ES-I3 (cell line): ENCODE data around the gene SPTLC2.
A peak's percentile ranks its signal among the peaks of the same experiment; 100 is the strongest.
"Not testable (repeated sequence)": the region's sequence is repeated elsewhere in the genome, so short reads cannot be mapped to it uniquely, and the experiment has no call there.

Experiments
- H3K36me3 ChIP-seq: 2 replicates; pipeline ENCODE4 v1.6.1; 2013; ENCODE audit warnings: mild to moderate bottlenecking, low read length, control low read depth, moderate library complexity; ENCODE audit not compliant: insufficient read depth
- H3K4me1 ChIP-seq: 2 replicates; pipeline ENCODE4 v1.6.1; 2013; ENCODE audit warnings: mild to moderate bottlenecking, control low read depth, low read length; ENCODE audit not compliant: insufficient read depth
- H3K9ac ChIP-seq: 2 replicates; pipeline ENCODE4 v1.6.1; 2013; ENCODE audit warnings: low read depth, mild to moderate bottlenecking, low read length, moderate library complexity
- H3K9me3 ChIP-seq: 2 replicates; pipeline ENCODE4 v1.6.1; 2013; ENCODE audit warnings: mild to moderate bottlenecking, low read length, moderate library complexity; ENCODE audit not compliant: control insufficient read depth, insufficient read depth

Gene SPTLC2

GRCh38 chr14:77616454-77617229 is at the start of gene SPTLC2:
TSS of gene SPTLC2 (minus strand) at chr14:77616637. CDS start at chr14:77616579, 58 bp downstream.
- Histone ChIP-seq H3K9me3 (no peaks in the 10 kb centered on the region), H3K9ac (peak within 1 kb of the TSS; percentile 95), H3K36me3 (no peaks in the 10 kb centered on the region), H3K4me1 (peaks cover 16% of the 10 kb centered on the region)

GRCh38 chr14:77663293-77663692 is 46.9 kb upstream of the SPTLC2 start:
- Histone ChIP-seq H3K9me3 (no peaks in the 10 kb centered on the region), H3K4me1 (peaks cover 35% of the 10 kb centered on the region), H3K9ac (no peak overlapping the region), H3K36me3 (no peaks in the 10 kb centered on the region)

GRCh38 chr14:77661562-77661961 is 45.1 kb upstream of the SPTLC2 start:
- peaks cover 38% of the 10 kb centered on the region for H3K4me1 ChIP-seq
- H3K9me3 ChIP-seq, H3K36me3 ChIP-seq, H3K9ac ChIP-seq: not testable (repeated sequence)

- Histone ChIP-seq H3K9ac (peak overlapping the region; percentile 25; the same call in 1 of the 2 replicates), H3K36me3 (no peaks in the 10 kb centered on the region), H3K9me3 (no peaks in the 10 kb centered on the region), H3K4me1 (peaks cover 38% of the 10 kb centered on the region)
These were observed 44.3 kb upstream of the SPTLC2 start for GRCh38 chr14:77660754-77661153.

GRCh38 chr14:77659831-77660230 is 43.4 kb upstream of the SPTLC2 start:
- Histone ChIP-seq H3K4me1 (peaks cover 43% of the 10 kb centered on the region), H3K9me3 (no peaks in the 10 kb centered on the region), H3K36me3 (no peaks in the 10 kb centered on the region), H3K9ac (no peak overlapping the region)

- Histone ChIP-seq H3K36me3 (no peaks in the 10 kb centered on the region), H3K4me1 (peaks cover 23% of the 10 kb centered on the region), H3K9me3 (no peaks in the 10 kb centered on the region), H3K9ac (no peak overlapping the region; the same call in 1 of the 2 replicates)
These were observed 40.8 kb upstream of the SPTLC2 start for GRCh38 chr14:77657280-77657679.

- Histone ChIP-seq H3K9me3 (no peaks in the 10 kb centered on the region), H3K9ac (no peak overlapping the region), H3K4me1 (peaks cover 14% of the 10 kb centered on the region), H3K36me3 (no peaks in the 10 kb centered on the region)
These were observed 37.6 kb upstream of the SPTLC2 start for GRCh38 chr14:77654001-77654441.

GRCh38 chr14:77649326-77649725 is 32.9 kb upstream of the SPTLC2 start:
- H3K4me1 ChIP-seq, result no peaks in the 10 kb centered on the region
- no peaks in the 10 kb centered on the region for H3K36me3 ChIP-seq
- no peak overlapping the region for H3K9ac ChIP-seq
- no peaks in the 10 kb centered on the region for H3K9me3 ChIP-seq

- no peak overlapping the region for H3K9ac ChIP-seq
- H3K9me3 ChIP-seq, result no peaks in the 10 kb centered on the region
- H3K36me3 ChIP-seq, result no peaks in the 10 kb centered on the region
- H3K4me1 ChIP-seq, result no peaks in the 10 kb centered on the region
These were observed 32.2 kb upstream of the SPTLC2 start for GRCh38 chr14:77648520-77649200.

- no peaks in the 10 kb centered on the region for H3K4me1 ChIP-seq
- no peaks in the 10 kb centered on the region for H3K36me3 ChIP-seq
- H3K9ac ChIP-seq, result no peak overlapping the region
- H3K9me3 ChIP-seq, result no peaks in the 10 kb centered on the region
These were observed 31.4 kb upstream of the SPTLC2 start for GRCh38 chr14:77647853-77648252.

GRCh38 chr14:77646907-77647306 is 30.5 kb upstream of the SPTLC2 start:
- H3K9me3 ChIP-seq, result no peaks in the 10 kb centered on the region
- no peaks in the 10 kb centered on the region for H3K4me1 ChIP-seq
- H3K9ac ChIP-seq, result no peak overlapping the region
- H3K36me3 ChIP-seq, result no peaks in the 10 kb centered on the region

GRCh38 chr14:77645520-77646230 is 29.2 kb upstream of the SPTLC2 start:
- Histone ChIP-seq H3K36me3 (no peaks in the 10 kb centered on the region), H3K9ac (no peak overlapping the region), H3K4me1 (no peaks in the 10 kb centered on the region; the same call in 1 of the 2 replicates), H3K9me3 (no peaks in the 10 kb centered on the region)

GRCh38 chr14:77642407-77642806 is 26.0 kb upstream of the SPTLC2 start:
- H3K9ac ChIP-seq, result no peak overlapping the region

GRCh38 chr14:77641534-77642341 is 25.3 kb upstream of the SPTLC2 start:
- Histone ChIP-seq H3K36me3 (no peaks in the 10 kb centered on the region), H3K4me1 (no peaks in the 10 kb centered on the region; the same call in 1 of the 2 replicates), H3K9ac (no peak overlapping the region), H3K9me3 (no peaks in the 10 kb centered on the region)

More at GRCh38 chr14:77642407-77642806, 26.0 kb upstream of the SPTLC2 start:
- Histone ChIP-seq H3K36me3 (no peaks in the 10 kb centered on the region), H3K9me3 (no peaks in the 10 kb centered on the region), H3K4me1 (no peaks in the 10 kb centered on the region; the same call in 1 of the 2 replicates)
